GM21367 (cell line): ENCODE data around the gene FNDC8.
"Not testable (repeated sequence)": the region's sequence is repeated elsewhere in the genome, so short reads cannot be mapped to it uniquely, and the experiment has no call there.

ENCODE experiments used
- ATAC-seq: cut with Tn5 transposase; IDR thresholded peaks from one replicate; pipeline ENCODE4 v1.9.1; 2021; ENCODE audit not compliant: unreplicated experiment

The FNDC8 gene

DNA sequence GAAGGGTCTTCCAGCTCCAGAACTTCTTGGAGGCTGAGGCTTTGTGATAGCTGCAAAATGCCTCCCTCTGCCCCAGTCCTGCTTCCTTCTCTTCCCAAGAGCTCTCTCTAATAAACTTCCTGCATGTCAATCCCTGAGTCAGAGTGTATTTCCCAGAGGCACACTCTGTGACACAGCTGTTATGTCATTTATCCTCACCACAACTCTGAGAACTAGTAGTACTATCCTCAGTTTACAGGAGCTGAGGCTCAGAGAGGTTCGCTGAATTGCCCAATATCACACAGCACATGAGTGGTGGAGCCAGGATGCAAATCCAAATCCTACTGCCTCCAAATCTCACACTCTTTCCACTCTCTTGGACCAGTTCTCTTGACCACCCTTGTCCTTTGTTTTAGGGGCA lies 46.3 kb downstream of the FNDC8 start:
- no peak for ATAC-seq

DNA sequence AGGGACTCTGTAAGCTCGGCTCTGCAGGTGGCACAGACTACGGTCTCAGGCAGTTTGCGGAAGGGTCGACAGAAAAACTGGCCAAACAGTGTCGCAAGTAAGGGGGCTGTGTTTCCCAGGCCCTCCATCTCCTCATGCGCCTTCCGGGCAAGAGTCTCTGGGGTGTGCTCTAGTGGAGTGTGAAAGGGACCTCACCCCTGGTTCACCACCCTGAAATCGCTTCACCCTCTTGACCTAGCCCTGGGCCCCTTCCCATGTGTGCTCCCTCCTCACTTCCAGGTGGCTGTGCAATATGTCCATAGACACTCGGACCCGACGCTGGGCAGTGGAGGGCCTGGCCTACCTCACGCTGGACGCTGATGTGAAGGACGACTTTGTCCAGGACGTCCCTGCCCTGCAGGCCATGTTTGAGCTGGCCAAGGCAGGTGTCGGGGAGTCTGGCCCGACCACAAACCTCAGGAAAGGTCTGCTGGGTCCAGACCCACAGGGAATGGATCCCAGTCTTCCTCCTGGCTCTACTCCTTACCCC lies 48.5 kb downstream of the FNDC8 start:
- no peak for ATAC-seq

DNA sequence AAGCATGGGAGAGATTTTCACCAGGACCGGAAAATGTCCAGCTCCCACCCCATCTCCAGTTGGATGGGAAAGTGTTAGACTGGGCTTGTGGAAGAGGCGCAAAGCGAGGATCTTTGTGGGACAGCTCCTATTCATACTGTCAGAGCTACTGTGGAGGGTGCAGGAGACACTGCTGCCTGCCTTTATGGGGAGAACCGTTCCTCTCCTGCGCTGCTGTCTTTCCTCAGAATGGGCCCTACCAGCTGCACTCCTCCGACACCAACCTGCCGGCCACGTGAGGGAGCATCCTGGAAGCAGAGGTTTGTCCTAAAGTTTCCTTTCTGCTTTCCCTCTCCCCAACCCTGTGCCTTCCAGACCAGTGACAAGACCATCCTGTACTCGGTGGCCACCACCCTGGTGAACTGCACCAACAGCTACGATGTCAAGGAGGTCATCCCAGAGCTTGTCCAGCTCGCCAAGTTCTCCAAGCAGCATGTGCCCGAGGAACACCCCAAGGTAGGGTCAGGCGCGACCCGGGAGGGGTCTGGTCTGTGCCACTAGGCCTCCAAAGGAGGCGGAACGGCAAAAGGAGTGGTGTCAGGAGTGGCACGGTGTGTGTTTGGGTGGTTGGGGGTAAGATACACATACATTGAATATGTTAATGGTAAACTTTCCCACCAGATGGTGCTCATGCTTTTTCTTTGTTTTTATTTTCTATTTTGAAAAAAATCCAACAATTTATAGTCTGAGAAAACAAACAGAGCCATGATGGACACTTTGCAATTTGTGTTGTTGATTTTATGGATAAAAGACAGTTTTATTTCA lies 49.8 kb downstream of the FNDC8 start:
- no peak for ATAC-seq

DNA sequence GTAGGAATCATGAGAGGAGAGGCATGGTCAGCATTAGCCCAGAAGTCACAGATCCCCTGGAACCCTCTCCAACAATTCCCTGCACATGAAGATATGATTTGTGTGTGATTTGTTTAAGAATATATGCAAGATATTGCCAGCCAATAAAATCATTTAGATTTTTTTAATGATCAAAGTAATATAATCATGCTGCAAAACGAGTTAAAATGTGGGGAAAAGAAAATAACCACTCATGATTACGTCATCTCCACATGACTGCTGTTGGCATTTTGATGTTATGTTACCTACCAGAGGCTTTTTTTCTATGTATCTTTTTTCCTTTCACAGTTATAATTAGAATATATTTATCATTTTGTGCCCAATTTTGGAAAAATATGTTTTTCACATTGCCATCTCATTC lies 50.4 kb downstream of the FNDC8 start:
- no peak for ATAC-seq

DNA sequence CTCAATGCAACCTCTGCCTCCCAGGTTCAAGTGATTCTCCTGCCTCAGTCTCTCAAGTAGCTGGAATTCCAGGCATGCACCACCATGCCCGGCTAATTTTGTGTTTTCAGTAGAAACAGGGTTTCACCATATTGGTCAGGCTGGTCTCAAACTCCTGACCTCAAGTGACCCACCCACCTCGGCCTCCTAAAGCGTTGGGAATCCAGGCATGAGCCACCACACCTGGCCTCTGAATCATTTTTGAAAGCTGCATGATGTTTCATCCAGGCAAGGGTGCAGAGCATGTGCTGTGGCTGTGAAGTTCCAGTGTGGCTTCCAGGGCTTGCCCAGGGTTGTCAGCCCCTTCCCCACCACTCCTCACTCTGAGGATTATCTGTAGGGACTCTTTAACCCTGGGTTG lies 50.9 kb downstream of the FNDC8 start:
- not testable (repeated sequence) for ATAC-seq

DNA sequence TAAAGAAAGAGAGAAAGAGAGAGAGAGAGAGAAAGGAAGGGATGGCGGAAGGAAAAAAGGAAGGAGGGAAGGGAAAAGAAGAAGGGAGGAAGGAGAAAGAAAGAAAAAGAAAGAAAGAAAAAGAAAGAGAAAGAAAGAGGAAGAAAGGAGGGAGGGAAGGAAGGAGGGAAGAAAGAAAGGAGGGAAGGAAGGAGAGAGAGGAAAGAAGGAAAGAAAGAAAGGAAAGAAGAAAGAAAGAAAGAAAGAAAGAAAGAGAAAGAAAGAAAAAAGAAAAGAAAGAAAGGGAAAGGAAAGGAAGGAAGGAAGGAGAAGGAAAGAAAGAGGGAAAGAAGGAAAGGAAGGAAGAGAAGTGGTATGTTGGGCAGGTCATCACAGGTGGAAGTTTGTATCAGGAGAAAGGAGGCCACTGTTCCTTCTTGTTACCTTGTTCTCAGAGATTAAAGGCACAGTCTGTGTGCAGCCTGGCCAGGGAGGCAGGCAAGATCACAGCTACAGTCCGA lies 53.5 kb downstream of the FNDC8 start:
- ATAC-seq: no peak

DNA sequence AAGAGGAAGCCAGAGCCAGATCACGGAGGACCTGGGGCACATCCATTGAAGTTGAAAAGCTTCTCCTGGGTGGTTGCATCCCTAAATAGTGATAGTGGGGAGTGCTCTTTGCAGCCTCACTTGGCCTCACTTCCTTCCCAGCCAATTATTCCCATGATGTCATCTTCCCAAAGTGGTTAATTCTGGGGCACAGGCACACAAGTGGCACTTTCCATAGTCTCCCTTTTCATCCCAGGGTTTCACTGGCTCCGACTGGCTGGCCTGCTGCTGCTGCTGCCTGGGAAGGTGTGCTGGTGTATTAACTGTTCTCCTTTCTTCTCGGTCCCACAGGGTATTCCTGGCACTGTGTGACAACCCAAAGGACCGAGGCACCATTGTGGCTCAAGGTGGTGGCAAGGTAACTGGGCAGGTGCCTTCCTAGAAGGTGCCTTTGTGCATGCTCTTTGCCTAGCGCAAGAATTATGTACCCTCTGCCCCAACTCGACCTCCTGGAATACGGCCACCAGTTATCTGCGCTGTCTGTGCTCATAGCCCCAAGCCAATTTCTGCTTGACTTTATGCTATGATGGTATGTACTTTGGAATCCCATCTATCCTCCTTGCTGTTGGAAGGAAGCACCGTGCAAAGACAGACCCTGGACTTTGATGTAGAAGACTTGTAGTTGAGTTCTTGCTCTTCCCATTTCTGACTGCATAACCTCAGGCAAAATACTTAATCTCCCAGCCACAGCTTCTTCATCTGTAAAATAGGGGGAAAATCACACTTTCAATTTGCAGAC lies 54.4 kb downstream of the FNDC8 start:
- ATAC-seq: no peak

DNA sequence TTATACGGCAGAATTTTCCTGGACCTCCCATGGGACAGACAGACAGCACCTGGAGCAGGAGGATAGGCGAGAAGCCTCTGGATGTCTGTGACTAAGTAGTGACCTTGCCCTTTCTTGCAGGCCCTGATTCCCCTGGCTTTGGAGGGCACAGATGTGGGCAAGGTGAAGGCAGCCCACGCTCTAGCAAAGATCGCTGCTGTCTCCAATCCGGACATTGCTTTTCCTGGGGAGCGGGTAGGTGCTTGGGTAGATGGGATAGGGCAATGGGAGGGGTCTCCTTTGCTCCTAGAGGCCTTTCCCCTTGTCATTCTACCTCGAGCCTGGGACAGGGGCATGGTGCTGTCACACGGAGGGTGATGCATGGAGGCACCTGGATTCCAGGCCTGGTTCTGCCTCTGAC lies 55.5 kb downstream of the FNDC8 start:
- ATAC-seq: no peak

DNA sequence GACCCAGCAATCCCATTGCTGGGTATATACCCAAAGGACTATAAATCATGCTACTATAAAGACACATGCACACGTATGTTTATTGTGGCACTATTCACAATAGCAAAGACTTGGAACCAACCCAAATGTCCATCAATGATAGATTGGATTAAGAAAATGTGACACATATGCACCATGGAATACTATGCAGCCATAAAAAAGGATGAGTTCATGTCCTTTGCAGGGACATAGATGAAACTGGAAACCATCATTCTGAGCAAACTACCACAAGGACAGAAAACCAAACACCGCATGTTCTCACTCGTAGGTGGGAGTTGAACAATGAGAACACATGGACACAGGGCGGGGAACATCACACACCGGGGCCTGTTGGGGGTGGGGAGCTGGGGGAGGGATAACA lies 58.0 kb downstream of the FNDC8 start:
- not testable (repeated sequence) for ATAC-seq
